NCI-H2081 treated with DMSO at 0.1 percent for 48 hours (cell line): ENCODE results near the gene FBXW8.

Source experiments
- DNase-seq: peaks from one replicate; lab custom pipeline; 2025; lab: John Stamatoyannopoulos, UW

The FBXW8 gene

GRCh38 chr12:117020536-117021220, 109.9 kb downstream of the FBXW8 start:
- no peak for DNase-seq

GRCh38 chr12:117022465-117022864, 111.7 kb downstream of the FBXW8 start:
- DNase-seq: no peak

- no peak for DNase-seq
These were observed 113.5 kb downstream of the FBXW8 start for GRCh38 chr12:117023998-117024960.

GRCh38 chr12:117024961-117025480, 114.3 kb downstream of the FBXW8 start:
- no peak for DNase-seq

GRCh38 chr12:117025481-117026151, 114.9 kb downstream of the FBXW8 start:
- no peak for DNase-seq

GRCh38 chr12:117026343-117026742, 115.6 kb downstream of the FBXW8 start:
- DNase-seq: no peak

- DNase-seq: no peak
These were observed 116.1 kb downstream of the FBXW8 start for GRCh38 chr12:117026921-117027250.

- no peak for DNase-seq
These were observed 116.7 kb downstream of the FBXW8 start for GRCh38 chr12:117027251-117028086.

GRCh38 chr12:117028254-117028653, 117.5 kb downstream of the FBXW8 start:
- DNase-seq: no peak

GRCh38 chr12:117030187-117030900, 119.6 kb downstream of the FBXW8 start:
- DNase-seq: no peak

- DNase-seq: no peak
These were observed 121.3 kb downstream of the FBXW8 start for GRCh38 chr12:117031843-117032592.

GRCh38 chr12:117032593-117033381, 122.0 kb downstream of the FBXW8 start:
- DNase-seq: no peak

- no peak for DNase-seq
These were observed 122.9 kb downstream of the FBXW8 start for GRCh38 chr12:117033382-117034221.

- no peak for DNase-seq
These were observed 123.5 kb downstream of the FBXW8 start for GRCh38 chr12:117034249-117034648.

GRCh38 chr12:117034701-117035151, 124.0 kb downstream of the FBXW8 start:
- DNase-seq: no peak

- no peak for DNase-seq
These were observed 124.5 kb downstream of the FBXW8 start for GRCh38 chr12:117035287-117035686.

GRCh38 chr12:117036046-117036445, 125.3 kb downstream of the FBXW8 start:
- no peak for DNase-seq

GRCh38 chr12:117036547-117036946, 125.8 kb downstream of the FBXW8 start:
- DNase-seq: no peak
